GM12872 (cell line): ENCODE data around the gene MUC6.

Experiments
- CTCF ChIP-seq: IDR thresholded peaks from 3 replicates; pipeline ENCODE4 v1.5.1; 2011; ENCODE audit warnings: low read depth, mild to moderate bottlenecking, low read length, moderate library complexity; ENCODE audit not compliant: insufficient read depth

The MUC6 gene

GRCh38 chr11:1036303-1036923 is at the start of gene MUC6:
Gene MUC6 (minus strand): TSS chr11:1036718. CDS start chr11:1036655, 63 bp downstream.
- no peak for TF ChIP-seq CTCF

- TF ChIP-seq CTCF, result no peak
These were observed 49.1 kb upstream of the MUC6 start for GRCh38 chr11:1085440-1086170.

- TF ChIP-seq CTCF, result no peak
These were observed 48.3 kb upstream of the MUC6 start for GRCh38 chr11:1084561-1085439.

- no peak for TF ChIP-seq CTCF
These were observed 47.4 kb upstream of the MUC6 start for GRCh38 chr11:1083621-1084551.

GRCh38 chr11:1082728-1083620 is 46.5 kb upstream of the MUC6 start:
- TF ChIP-seq CTCF, result no peak

- no peak for TF ChIP-seq CTCF
These were observed 45.8 kb upstream of the MUC6 start for GRCh38 chr11:1082346-1082727.
